Karpas-422 (cell line): ENCODE data around the gene KCNJ10. TPM values are rescaled to one million over a fixed set of nuclear protein-coding genes. Genes with fewer than 3 reads are reported as not detected.

ENCODE experiments used
- DNase-seq: peaks from one replicate; pipeline ENCODE4 v3.0.0-alpha.2; 2015
- H2AFZ ChIP-seq: fragments of 200-600 bp; sonication (generic); 2 replicates; pipeline ENCODE4 v1.6.1; 2014; ENCODE audit warnings: antibody characterized with exemption, low read length, mixed read lengths
- H3K27ac ChIP-seq: fragments of 200-600 bp; sonication (generic); 2 replicates; pipeline ENCODE4 v1.5.1; 2014; ENCODE audit warnings: mild to moderate bottlenecking, low read length, moderate library complexity
- H3K27me3 ChIP-seq: fragments of 200-600 bp; sonication (generic); 2 replicates; pipeline ENCODE4 v1.6.1; 2014; ENCODE audit warnings: low read length, mixed read lengths
- H3K36me3 ChIP-seq: fragments of 200-600 bp; sonication (generic); 2 replicates; pipeline ENCODE4 v1.6.1; 2014; ENCODE audit warnings: low read length, mixed read lengths; ENCODE audit not compliant: insufficient read depth
- H3K4me1 ChIP-seq: fragments of 200-600 bp; sonication (generic); 2 replicates; pipeline ENCODE4 v1.6.1; 2014; ENCODE audit warnings: mild to moderate bottlenecking, low read length, mixed read lengths
- H3K4me2 ChIP-seq: fragments of 200-600 bp; sonication (generic); 2 replicates; pipeline ENCODE4 v1.6.1; 2014; ENCODE audit warnings: low read length, low read depth, mild to moderate bottlenecking; ENCODE audit not compliant: poor library complexity, severe bottlenecking
- H3K4me3 ChIP-seq: fragments of 200-600 bp; sonication (generic); 2 replicates; pipeline ENCODE4 v1.5.1; 2014; ENCODE audit warnings: mild to moderate bottlenecking, antibody characterized with exemption, low read length, mixed read lengths
- H3K79me2 ChIP-seq: fragments of 200-600 bp; sonication (generic); 2 replicates; pipeline ENCODE4 v1.6.1; 2014; ENCODE audit warnings: mild to moderate bottlenecking, low read length, mixed read lengths
- H3K9ac ChIP-seq: fragments of 200-600 bp; sonication (generic); 2 replicates; pipeline ENCODE4 v1.6.0; 2014; ENCODE audit warnings: low read length
- H3K9me2 ChIP-seq: fragments of 200-600 bp; sonication (generic), shearing (Covaris generic); replicated peaks from 2 replicates; pipeline ENCODE4 v1.6.0; 2014; ENCODE audit warnings: mild to moderate bottlenecking, low read length, moderate library complexity; ENCODE audit not compliant: insufficient read depth
- H3K9me3 ChIP-seq: fragments of 300-700, 200-600 bp; sonication (generic); 2 replicates; pipeline ENCODE4 v1.6.1; 2014; ENCODE audit warnings: low read length, mixed read lengths
- H4K20me1 ChIP-seq: fragments of 200-600 bp; sonication (generic); 2 replicates; pipeline ENCODE4 v1.6.1; 2014; ENCODE audit warnings: mild to moderate bottlenecking, antibody characterized with exemption, low read length, low read depth; ENCODE audit not compliant: insufficient read depth
- total RNA-seq: library from RNA; depleted of rRNA; stranded (reverse); fragments of >200 nt; shearing (Covaris generic); gene quantifications from 2 replicates; pipeline ENCODE4 v1.2.3, GENCODE V29; 2014; ENCODE audit warnings: low replicate concordance

The KCNJ10 gene
- total RNA-seq, 1 experiment from 2014 or later = not detected

- Histone ChIP-seq H3K79me2 (no peaks in the 10 kb centered on the region), H3K27me3 (no peaks in the 10 kb centered on the region), H3K9me2 (no peaks in the 10 kb centered on the region), H4K20me1 (no peaks in the 10 kb centered on the region; the same call in 1 of the 2 replicates), H2AFZ (no peak overlapping the region), H3K36me3 (0 out of 2 replicates have a peak, but pooled peaks cover 3% of the 10 kb centered on the region), H3K9ac (no peak overlapping the region), H3K27ac (no peak overlapping the region), H3K4me2 (no peak overlapping the region), H3K9me3 (no peaks in the 10 kb centered on the region), H3K4me3 (no peak overlapping the region), H3K4me1 (no peaks in the 10 kb centered on the region)
- DNase-seq = no peak
These were observed 14.9 kb upstream of the KCNJ10 start for GRCh38 chr1:160084771-160085321.

- H3K79me2 ChIP-seq = no peaks in the 10 kb centered on the region
- no peaks in the 10 kb centered on the region for H3K27me3 ChIP-seq
- H3K27ac ChIP-seq = no peak overlapping the region
- no peak overlapping the region for H3K9ac ChIP-seq
- H3K4me2 ChIP-seq = no peak overlapping the region
- no peaks in the 10 kb centered on the region for H3K9me2 ChIP-seq
- H3K9me3 ChIP-seq = no peaks in the 10 kb centered on the region
- H3K4me3 ChIP-seq = no peak overlapping the region
- H3K36me3 ChIP-seq = 0 out of 2 replicates have a peak, but pooled peaks cover 3% of the 10 kb centered on the region
- no peaks in the 10 kb centered on the region for H3K4me1 ChIP-seq
- DNase-seq = no peak
- no peaks in the 10 kb centered on the region; the same call in 1 of the 2 replicates for H4K20me1 ChIP-seq
- H2AFZ ChIP-seq = no peak overlapping the region
These were observed 14.2 kb upstream of the KCNJ10 start for GRCh38 chr1:160083968-160084770.

- Histone ChIP-seq H3K9me2 (no peaks in the 10 kb centered on the region), H4K20me1 (no peaks in the 10 kb centered on the region; the same call in 1 of the 2 replicates), H3K9me3 (no peaks in the 10 kb centered on the region), H3K27ac (no peak overlapping the region), H3K4me2 (no peak overlapping the region), H3K27me3 (no peaks in the 10 kb centered on the region), H3K4me1 (peaks cover 3% of the 10 kb centered on the region; the same call in 1 of the 2 replicates), H3K9ac (no peak overlapping the region), H3K36me3 (0 out of 2 replicates have a peak, but pooled peaks cover 3% of the 10 kb centered on the region), H3K4me3 (no peak overlapping the region), H3K79me2 (no peaks in the 10 kb centered on the region), H2AFZ (no peak overlapping the region)
- DNase-seq = no peak
These were observed 13.0 kb upstream of the KCNJ10 start for GRCh38 chr1:160082926-160083325.

GRCh38 chr1:160082487-160082886 lies 12.5 kb upstream of the KCNJ10 start:
- Histone ChIP-seq H3K36me3 (0 out of 2 replicates have a peak, but pooled peaks cover 3% of the 10 kb centered on the region), H4K20me1 (no peaks in the 10 kb centered on the region; the same call in 1 of the 2 replicates), H3K9ac (no peak overlapping the region), H3K27me3 (no peaks in the 10 kb centered on the region), H3K79me2 (no peaks in the 10 kb centered on the region), H3K4me2 (no peak overlapping the region), H3K9me2 (no peaks in the 10 kb centered on the region), H3K27ac (no peak overlapping the region), H3K9me3 (no peaks in the 10 kb centered on the region), H3K4me3 (no peak overlapping the region), H3K4me1 (peaks cover 4% of the 10 kb centered on the region; the same call in 1 of the 2 replicates), H2AFZ (no peak overlapping the region)
- no peak for DNase-seq

GRCh38 chr1:160081261-160081936 lies 11.4 kb upstream of the KCNJ10 start, which contains the start of gene KCNJ9:
KCNJ9 (plus strand) TSS chr1:160081538; CDS start chr1:160084031, 2,493 bp downstream.
- no peaks in the 10 kb centered on the region for H3K27me3 ChIP-seq
- H3K4me3 ChIP-seq = no peak within 1 kb of the TSS
- no peaks in the 10 kb centered on the region for H3K9me3 ChIP-seq
- H3K4me2 ChIP-seq = no peak within 1 kb of the TSS
- peaks cover 8% of the 10 kb centered on the region; the same call in 1 of the 2 replicates for H3K4me1 ChIP-seq
- no peaks in the 10 kb centered on the region; the same call in 1 of the 2 replicates for H4K20me1 ChIP-seq
- no peaks in the 10 kb centered on the region for H3K9me2 ChIP-seq
- H2AFZ ChIP-seq = no peak within 1 kb of the TSS
- no peak within 1 kb of the TSS for H3K27ac ChIP-seq
- DNase-seq = no peak
- H3K9ac ChIP-seq = no peak within 1 kb of the TSS
- no peaks in the 10 kb centered on the region for H3K79me2 ChIP-seq
- H3K36me3 ChIP-seq = 0 out of 2 replicates have a peak, but pooled peaks cover 3% of the 10 kb centered on the region

GRCh38 chr1:160080381-160081100 lies 10.6 kb upstream of the KCNJ10 start:
- H3K79me2 ChIP-seq = no peaks in the 10 kb centered on the region
- H3K9me2 ChIP-seq = no peaks in the 10 kb centered on the region
- no peak overlapping the region for H3K4me2 ChIP-seq
- no peak for DNase-seq
- H2AFZ ChIP-seq = no peak overlapping the region
- no peak overlapping the region for H3K9ac ChIP-seq
- no peaks in the 10 kb centered on the region; the same call in 1 of the 2 replicates for H4K20me1 ChIP-seq
- H3K9me3 ChIP-seq = no peaks in the 10 kb centered on the region
- no peaks in the 10 kb centered on the region for H3K27me3 ChIP-seq
- no peak overlapping the region for H3K27ac ChIP-seq
- no peak overlapping the region for H3K4me3 ChIP-seq
- 0 out of 2 replicates have a peak, but pooled peaks cover 3% of the 10 kb centered on the region for H3K36me3 ChIP-seq
- H3K4me1 ChIP-seq = peaks cover 8% of the 10 kb centered on the region; the same call in 1 of the 2 replicates

- Histone ChIP-seq H3K4me3 (no peak overlapping the region), H3K27me3 (no peaks in the 10 kb centered on the region), H3K36me3 (0 out of 2 replicates have a peak, but pooled peaks cover 3% of the 10 kb centered on the region), H3K9me2 (no peaks in the 10 kb centered on the region), H3K4me1 (peaks cover 8% of the 10 kb centered on the region; the same call in 1 of the 2 replicates), H4K20me1 (no peaks in the 10 kb centered on the region), H3K4me2 (no peak overlapping the region), H3K9me3 (no peaks in the 10 kb centered on the region), H3K9ac (no peak overlapping the region), H3K27ac (no peak overlapping the region), H3K79me2 (no peaks in the 10 kb centered on the region), H2AFZ (no peak overlapping the region)
- no peak for DNase-seq
These were observed 9.5 kb upstream of the KCNJ10 start for GRCh38 chr1:160079448-160079847.
